ENCODE measurements around the gene HM13. TPM values are rescaled to one million over a fixed set of nuclear protein-coding genes. Genes with fewer than 3 reads are reported as not detected.
A peak's percentile ranks its signal among the peaks of the same experiment; 100 is the strongest.
"Not testable (repeated sequence)": the region's sequence is repeated elsewhere in the genome, so short reads cannot be mapped to it uniquely, and the experiment has no call there.

HM13 gene
- total RNA-seq, 1 donor from 2014 or later, result 46.7 TPM

DNA sequence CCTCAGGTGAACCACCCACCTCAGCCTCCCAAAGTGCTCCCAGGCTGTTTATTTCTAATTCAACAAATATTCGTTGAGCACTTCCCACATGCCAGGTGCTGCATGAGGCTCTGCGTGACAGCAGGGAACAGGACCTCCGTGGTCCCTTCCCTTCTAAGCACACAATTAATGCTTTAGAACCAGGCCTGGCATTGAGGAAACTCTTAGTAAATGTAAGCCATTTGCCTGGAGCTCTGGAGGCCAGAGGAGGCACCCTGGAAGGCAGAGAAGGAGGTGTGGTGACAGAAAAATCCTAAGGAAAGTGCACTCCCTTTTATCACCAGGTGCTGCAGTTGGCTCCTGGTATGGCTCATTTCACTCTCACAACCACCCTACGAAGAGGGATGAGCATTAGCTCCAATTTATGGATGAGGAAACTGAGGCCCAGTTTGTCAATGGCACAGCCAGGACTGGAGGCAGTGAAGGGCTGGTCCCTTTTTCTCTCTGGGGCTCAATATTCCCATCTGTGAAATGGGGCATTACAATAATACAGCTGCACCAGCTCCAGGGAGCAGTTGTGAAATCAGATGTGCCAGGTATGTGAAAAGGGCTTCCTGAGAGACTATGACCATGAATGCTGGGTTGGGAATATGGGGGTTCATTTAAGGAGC is 82.7 kb downstream of the HM13 start:
- DNase-seq (ENCODE audit: missing footprints) (no peak), ATAC-seq (no peak)
- intact Hi-C loops (cut with DNase I), result no loop called here

- DNase-seq (ENCODE audit: missing footprints), result no peak
- ATAC-seq, result no peak
- intact Hi-C loops (cut with DNase I), result no loop called here
Observed at GRCh38 chr20:31597481-31597855, 83.2 kb downstream of the HM13 start.

- no peak for DNase-seq (ENCODE audit: missing footprints)
- ATAC-seq, result no peak
- intact Hi-C loops (cut with DNase I), result no loop called here
Observed at GRCh38 chr20:31602431-31602778, 88.2 kb downstream of the HM13 start.

DNA sequence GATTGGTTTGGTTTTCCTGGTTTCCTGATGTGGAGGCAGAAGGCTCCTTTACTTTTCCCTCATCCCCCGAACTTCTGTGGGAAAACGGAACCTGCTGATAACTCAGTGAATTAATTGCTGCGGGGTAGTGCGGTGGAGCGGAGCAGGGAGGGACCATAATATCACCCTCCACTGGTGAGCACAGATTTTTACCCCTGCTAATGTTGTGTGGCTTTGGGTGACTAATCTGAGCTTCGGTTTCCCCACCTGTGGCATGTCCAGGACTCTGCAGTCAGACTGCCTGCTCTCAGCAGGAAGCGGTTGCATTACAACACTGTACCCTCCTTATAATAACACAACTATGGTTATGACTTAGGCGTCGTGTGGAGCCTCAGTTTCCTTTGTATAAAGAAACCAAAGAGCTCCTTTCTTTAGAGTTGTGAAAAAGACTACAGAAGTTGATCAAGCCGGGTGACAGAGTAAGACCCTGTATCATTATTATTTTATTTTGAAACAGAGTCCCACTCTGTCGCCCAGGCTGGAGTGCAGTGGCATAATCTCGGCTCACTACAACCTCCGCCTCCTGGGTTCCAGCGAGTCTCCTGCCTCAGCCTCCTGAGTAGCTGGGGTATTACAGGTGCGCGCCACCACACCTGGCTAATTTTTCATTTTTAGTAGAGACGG is 88.7 kb downstream of the HM13 start:
- DNase-seq (ENCODE audit: missing footprints) (no peak), ATAC-seq (no peak)
- intact Hi-C loops (cut with DNase I), result no loop called here

DNA sequence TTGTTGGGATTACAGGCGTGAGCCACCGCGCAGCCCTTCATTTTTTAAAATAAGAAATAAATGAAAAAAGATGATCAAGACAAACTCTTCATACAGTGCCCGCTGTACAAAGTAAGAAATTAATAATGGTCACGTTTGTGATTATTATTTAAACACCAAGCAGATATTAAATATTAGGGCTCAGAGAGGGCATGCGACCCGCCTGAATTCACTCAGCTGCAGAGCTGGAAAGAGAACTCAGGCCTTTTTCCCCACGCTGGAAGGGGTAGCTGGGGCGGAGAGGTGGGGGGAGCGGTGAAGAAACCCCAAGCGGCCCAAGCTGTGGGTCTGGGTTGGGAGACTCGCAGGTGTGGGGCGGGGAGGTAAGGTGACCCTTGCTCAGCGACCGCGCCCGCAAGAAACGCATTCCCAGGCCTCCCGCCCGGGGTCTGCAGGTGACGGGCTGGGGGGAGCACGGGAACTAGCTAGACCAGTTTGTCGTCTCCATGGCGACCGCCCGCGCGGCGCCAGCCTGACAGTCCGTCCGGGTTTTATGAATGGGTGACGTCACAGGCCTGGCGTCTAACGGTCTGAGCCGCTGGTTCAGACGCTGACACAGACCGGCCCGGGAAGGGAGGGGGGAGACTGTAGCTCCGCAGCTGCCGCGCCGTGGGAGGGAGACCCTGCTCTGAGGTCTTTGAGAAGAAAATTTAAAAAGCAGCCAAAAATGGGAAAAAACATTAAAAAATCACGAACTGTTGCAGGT is 89.8 kb downstream of the HM13 start:
- DNase-seq (ENCODE audit: missing footprints), result peak; percentile 95
- peak; percentile 81 for ATAC-seq
- intact Hi-C loops (cut with DNase I), result loop anchor here (2.0 kb wide), 1 partner anchor 31 kb away; no protein-coding TSS in a partner anchor

DNA sequence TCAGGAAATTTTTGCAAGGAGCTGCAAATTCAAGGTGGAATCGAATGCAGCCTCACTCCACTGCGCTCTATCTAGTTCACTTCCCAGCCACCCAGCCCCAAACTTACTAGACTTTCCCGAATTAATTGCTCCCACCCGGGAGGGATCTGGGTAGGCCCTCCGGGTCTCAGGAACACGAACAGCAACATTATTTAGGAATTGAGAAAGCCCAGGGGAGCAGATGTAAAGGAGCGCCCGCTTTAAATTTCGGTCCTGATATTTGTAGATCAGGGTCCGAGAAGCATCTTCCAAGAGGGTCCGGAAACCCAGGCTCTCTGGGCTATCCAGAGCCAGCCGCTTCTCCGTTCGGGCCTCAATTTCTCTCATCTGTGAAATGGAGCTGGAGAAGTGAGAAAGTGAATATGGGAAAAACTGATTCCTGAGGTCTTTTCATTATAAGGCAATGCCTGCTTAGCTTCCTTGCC is 90.4 kb downstream of the HM13 start:
- DNase-seq (ENCODE audit: missing footprints) (no peak), ATAC-seq (no peak)
- intact Hi-C loops (cut with DNase I), result loop anchor here (2.0 kb wide), 1 partner anchor 32 kb away; no protein-coding TSS in a partner anchor

- intact Hi-C loops (cut with DNase I), result loop anchor here (2.0 kb wide), 1 partner anchor 32 kb away; no protein-coding TSS in a partner anchor
- ATAC-seq (peak; percentile 96), DNase-seq (ENCODE audit: missing footprints) (peak; percentile 97)
Observed at GRCh38 chr20:31605031-31605901, 91.0 kb downstream of the HM13 start, which contains the start of gene ID1. ID1 (plus strand) TSS chr20:31605289; CDS start chr20:31605388, 99 bp downstream.

DNA sequence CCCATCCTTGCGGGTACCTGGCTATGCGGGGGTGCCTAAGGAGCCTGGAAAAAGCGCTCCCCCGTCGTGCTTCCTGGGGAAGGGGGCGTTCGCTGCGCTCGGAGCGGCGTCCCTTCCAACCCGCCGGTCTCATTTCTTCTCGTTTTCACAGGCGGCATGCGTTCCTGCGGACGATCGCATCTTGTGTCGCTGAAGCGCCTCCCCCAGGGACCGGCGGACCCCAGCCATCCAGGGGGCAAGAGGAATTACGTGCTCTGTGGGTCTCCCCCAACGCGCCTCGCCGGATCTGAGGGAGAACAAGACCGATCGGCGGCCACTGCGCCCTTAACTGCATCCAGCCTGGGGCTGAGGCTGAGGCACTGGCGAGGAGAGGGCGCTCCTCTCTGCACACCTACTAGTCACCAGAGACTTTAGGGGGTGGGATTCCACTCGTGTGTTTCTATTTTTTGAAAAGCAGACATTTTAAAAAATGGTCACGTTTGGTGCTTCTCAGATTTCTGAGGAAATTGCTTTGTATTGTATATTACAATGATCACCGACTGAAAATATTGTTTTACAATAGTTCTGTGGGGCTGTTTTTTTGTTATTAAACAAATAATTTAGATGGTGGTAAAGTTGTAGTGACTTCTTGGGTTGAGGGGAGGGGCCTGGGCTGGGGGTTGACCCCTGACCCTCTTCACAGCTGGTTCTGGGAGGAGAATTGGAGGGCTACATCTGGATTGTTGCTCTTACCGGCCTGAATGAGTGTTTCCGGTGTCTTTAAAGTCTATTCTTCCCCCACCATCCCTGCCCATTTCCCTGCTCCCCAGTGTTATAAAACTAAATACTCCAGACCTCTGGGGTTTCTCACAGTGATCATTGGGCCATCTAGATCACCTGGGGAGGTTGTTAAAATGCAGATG is 91.9 kb downstream of the HM13 start:
- intact Hi-C loops (cut with DNase I), result loop anchor here (2.0 kb wide), 1 partner anchor 33 kb away; no protein-coding TSS in a partner anchor
- ATAC-seq (no peak), DNase-seq (ENCODE audit: missing footprints) (peak; percentile 75)

DNA sequence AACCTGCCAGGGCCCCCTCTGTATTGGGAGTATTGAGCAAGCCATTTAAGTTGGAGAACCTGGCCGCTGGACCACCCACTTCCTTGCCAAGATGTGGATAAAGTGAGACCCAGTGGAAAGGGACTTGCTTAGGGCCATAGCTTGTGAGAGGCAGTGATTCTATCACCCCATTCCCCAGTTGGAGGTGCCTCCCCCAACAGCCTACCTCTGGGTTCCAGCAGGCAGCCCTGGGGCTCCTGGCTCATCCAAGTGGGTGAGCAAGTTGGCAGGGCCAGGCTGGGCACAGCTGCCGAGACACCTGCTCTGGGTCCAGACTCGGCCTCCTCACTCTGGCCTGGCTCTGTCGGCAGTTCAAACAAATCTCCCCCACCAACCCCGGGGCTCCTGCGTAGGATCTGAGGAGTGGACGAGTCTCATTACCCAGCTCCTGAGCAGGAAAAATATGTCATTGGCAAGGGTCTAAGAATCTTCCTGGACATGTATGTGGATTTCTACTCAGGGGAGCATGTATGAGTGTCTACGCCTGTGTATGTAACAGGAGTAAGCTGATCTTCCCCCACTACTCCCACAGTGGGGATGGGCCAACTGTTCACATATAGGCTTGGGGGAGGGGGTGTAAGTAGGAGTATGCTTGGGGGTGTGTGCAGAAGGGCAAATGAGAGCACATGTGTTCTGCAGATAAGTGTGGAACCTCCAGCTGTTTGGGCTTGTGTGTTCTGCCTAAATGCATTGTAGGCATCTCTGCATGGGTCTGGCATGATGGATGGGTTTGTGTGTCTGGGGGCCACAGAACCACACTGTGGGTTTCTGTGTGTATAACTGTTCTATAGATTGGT is 92.8 kb downstream of the HM13 start:
- intact Hi-C loops (cut with DNase I), result no loop called here
- no peak for DNase-seq (ENCODE audit: missing footprints)
- no peak for ATAC-seq

- intact Hi-C loops (cut with DNase I), result loop anchor here (2.0 kb wide), 1 partner anchor 13 kb away; no protein-coding TSS in a partner anchor
- ATAC-seq (no peak), DNase-seq (ENCODE audit: missing footprints) (no peak)
Observed at GRCh38 chr20:31607640-31608250, 93.5 kb downstream of the HM13 start.

GRCh38 chr20:31608251-31608945 is 94.2 kb downstream of the HM13 start:
- DNase-seq (ENCODE audit: missing footprints) (peak; percentile 79), ATAC-seq (peak; percentile 12)
- intact Hi-C loops (cut with DNase I), result loop anchor here (2.0 kb wide), 1 partner anchor 14 kb away; no protein-coding TSS in a partner anchor

DNA sequence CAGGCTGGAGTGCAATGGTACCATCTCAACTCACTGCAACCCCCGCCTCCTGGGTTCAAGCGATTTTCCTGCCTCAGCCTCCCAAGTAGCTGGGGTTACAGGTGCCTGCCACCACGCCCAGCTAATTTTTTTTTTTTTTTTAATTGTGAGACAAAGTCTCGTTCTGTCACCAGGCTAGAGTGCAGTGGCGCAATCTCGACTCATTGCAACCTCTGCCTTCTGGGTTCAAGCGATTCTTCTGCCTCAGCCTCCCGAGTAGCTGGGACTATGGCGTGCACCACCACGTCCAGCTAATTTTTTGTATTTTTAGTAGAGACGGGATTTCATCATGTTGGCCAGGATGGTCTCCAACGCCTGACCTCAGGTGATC is 98.0 kb downstream of the HM13 start:
- DNase-seq (ENCODE audit: missing footprints); ATAC-seq: not testable (repeated sequence)
- intact Hi-C loops (cut with DNase I), result loop anchor here (1.0 kb wide), 1 partner anchor 49 kb away; no protein-coding TSS in a partner anchor

GRCh38 chr20:31615416-31615815 is 101.2 kb downstream of the HM13 start:
- DNase-seq (ENCODE audit: missing footprints) (no peak), ATAC-seq (no peak)
- intact Hi-C loops (cut with DNase I), result no loop called here

DNA sequence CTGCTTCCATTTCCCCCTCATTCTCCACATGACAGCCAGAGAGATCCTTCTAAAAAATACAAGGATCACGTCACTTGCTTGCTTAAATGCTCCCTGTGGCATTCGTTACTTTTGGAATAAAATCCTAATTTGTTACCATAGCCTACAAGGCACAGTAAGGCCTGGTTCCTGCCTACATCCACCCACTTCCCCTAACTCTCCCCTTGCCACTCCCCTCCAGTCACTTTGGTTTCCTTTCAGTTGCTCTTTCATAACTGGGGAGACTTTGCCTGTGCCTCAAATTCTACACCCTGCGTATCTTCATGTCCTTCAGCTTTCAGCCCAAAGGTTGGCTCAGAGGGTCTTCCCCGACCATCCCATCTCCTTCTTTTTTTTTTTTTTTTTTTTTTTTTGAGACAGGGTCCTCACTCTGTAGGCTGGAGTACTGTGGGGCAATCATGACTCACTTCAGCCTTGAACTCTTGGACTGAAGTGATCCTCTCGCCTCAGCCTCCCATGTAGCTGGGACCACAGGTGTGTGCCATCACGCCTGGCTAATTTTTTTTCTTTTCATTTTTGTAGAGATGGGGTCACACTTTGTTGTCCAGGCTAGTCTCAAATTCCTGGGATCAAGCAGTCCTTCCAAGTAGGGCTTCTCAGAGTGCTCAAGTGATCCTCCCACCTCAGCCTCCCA is 103.3 kb downstream of the HM13 start:
- no peak for ATAC-seq
- intact Hi-C loops (cut with DNase I), result no loop called here
- no peak for DNase-seq (ENCODE audit: missing footprints)

Data from Right ventricle myocardium inferior (tissue), 1 donor.